ENCODE results near the gene HOPX.
A peak's percentile ranks its signal among the peaks of the same experiment; 100 is the strongest.

Gene HOPX

DNA sequence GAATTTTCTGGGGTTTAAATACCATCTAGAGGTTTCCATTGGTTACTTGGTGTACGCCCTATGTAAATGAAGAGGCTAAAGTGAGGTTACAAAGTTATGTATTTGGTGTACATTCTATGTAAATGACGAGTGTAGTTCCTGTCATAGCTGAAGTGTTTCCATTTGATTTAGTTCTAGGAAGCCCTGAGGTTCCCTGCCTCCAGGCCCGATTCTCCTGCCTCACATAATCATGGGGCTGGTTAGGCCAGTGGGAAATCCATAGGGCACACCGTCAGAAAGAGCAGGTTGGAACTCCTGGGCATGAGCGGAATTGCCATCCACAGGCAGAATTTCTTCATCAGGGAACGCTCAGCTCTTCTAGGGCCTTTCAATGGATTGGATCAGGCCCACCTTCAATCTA is 24.2 kb upstream of the HOPX start:
- Histone ChIP-seq H3K36me3 (ENCODE audit: control insufficient read depth in 2 of 2, insufficient read depth in 1 of 2, low read length in 2 of 2) (no peaks in the 10 kb centered on the region), H3K4me1 (ENCODE audit: control insufficient read depth, insufficient read depth, low read length) (no peaks in the 10 kb centered on the region), H3K9me3 (ENCODE audit: control insufficient read depth, insufficient read depth, low read depth, low read length) (no peaks in the 10 kb centered on the region), H3K4me3 (ENCODE audit: low read depth, low read length) (no peak overlapping the region), H3K27ac (ENCODE audit: extremely low read depth, low read depth, low read length) (no peak overlapping the region)
- TF ChIP-seq EGR2 (tag by site-specific recombination; IDR thresholded peaks at IDR 0.05; ENCODE audit: low read depth) = no peak
- TF ChIP-seq KLF16 (tag by site-specific recombination; IDR thresholded peaks at IDR 0.05) = no peak
- no peak for TF ChIP-seq ZNF660 (tag by site-specific recombination; IDR thresholded peaks at IDR 0.05)
- peak; percentile 90 for TF ChIP-seq ZNF140 (tag by site-specific recombination; IDR thresholded peaks at IDR 0.05)
- TF ChIP-seq, protein P1, sequence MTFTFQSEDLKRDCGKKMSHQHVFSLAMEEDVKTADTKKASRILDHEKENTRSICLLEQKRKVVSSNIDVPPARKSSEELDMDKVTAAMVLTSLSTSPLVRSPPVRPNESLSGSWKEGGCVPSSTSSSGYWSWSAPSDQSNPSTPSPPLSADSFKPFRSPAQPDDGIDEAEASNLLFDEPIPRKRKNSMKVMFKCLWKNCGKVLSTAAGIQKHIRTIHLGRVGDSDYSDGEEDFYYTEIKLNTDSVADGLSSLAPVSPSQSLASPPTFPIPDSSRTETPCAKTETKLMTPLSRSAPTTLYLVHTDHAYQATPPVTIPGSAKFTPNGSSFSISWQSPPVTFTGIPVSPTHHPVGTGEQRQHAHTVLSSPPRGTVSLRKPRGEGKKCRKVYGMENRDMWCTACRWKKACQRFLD (tag by site-specific recombination; IDR thresholded peaks at IDR 0.05) = no peak
- POLR2A ChIA-PET = no interaction called here
- CTCF ChIA-PET = interaction anchor here (0.7 kb wide), 1 partner anchor 398 kb away, joined by 3 read pairs; no protein-coding TSS in a partner anchor

DNA sequence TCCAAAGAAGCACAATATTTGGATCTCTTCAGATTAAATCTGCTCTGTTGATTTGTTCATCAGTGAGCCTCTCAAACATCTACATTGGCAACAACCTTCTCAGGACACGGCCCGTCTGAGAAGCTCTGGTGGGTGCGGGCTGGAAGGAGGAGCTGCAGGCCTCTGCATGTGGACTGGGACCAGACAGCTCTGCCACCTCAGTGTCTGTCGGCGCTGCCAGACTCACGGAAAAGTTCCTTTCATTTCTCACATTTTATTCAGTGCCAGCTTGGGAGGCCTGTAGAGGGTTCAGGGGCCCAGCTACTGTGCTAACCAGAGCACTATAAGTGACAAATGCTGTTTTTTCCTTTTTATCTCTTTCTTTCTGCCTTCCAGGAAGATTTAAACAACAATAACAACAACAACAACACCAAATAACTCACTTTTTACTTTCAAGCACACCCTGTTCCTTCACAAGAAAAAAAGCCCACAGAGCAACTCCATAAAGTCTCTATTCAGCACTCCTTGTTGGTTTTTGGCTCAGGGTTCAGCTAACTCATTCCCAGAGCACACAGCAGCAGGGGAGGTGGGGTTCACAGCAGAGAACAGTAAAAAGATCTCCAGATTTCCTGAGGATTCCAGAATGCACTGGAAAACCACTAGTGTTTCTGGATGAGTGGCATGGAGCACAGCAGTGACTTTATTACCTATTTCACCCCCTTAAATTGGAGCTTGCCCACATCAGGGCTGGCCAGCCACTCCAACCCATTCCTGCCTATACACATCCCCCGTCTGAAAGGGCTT is 23.2 kb upstream of the HOPX start:
- CTCF ChIA-PET = no interaction called here
- TF ChIP-seq HOXD13 (CRISPR knock-in tag; IDR thresholded peaks at IDR 0.05; ENCODE audit: borderline replicate concordance) (no peak), TCF7L2 (IDR thresholded peaks at IDR 0.05; ENCODE audit: borderline replicate concordance, low read depth, low read length) (no peak), ZNF324 (tag by site-specific recombination; IDR thresholded peaks at IDR 0.05) (no peak), ZNF423 (tag by site-specific recombination; IDR thresholded peaks at IDR 0.05) (no peak), ZNF555 (tag by site-specific recombination; conservative IDR thresholded peaks at IDR 0.05) (no peak), GLI4 (tag by site-specific recombination; IDR thresholded peaks at IDR 0.05) (no peak), REPIN1 (tag by site-specific recombination; IDR thresholded peaks at IDR 0.05; ENCODE audit: low read depth) (no peak), KLF1 (tag by site-specific recombination; IDR thresholded peaks at IDR 0.05) (no peak), ZNF132 (tag by site-specific recombination; IDR thresholded peaks at IDR 0.05; ENCODE audit: borderline replicate concordance) (no peak), ZIC2 (tag by site-specific recombination; IDR thresholded peaks at IDR 0.05) (no peak), ZNF404 (tag by site-specific recombination; IDR thresholded peaks at IDR 0.05) (no peak), ZNF184 (tag by site-specific recombination; IDR thresholded peaks at IDR 0.05) (no peak), ZBTB17 (tag by site-specific recombination; IDR thresholded peaks at IDR 0.05) (no peak), ZNF426 (tag by site-specific recombination; IDR thresholded peaks at IDR 0.05) (no peak)
- TF ChIP-seq, protein P2, sequence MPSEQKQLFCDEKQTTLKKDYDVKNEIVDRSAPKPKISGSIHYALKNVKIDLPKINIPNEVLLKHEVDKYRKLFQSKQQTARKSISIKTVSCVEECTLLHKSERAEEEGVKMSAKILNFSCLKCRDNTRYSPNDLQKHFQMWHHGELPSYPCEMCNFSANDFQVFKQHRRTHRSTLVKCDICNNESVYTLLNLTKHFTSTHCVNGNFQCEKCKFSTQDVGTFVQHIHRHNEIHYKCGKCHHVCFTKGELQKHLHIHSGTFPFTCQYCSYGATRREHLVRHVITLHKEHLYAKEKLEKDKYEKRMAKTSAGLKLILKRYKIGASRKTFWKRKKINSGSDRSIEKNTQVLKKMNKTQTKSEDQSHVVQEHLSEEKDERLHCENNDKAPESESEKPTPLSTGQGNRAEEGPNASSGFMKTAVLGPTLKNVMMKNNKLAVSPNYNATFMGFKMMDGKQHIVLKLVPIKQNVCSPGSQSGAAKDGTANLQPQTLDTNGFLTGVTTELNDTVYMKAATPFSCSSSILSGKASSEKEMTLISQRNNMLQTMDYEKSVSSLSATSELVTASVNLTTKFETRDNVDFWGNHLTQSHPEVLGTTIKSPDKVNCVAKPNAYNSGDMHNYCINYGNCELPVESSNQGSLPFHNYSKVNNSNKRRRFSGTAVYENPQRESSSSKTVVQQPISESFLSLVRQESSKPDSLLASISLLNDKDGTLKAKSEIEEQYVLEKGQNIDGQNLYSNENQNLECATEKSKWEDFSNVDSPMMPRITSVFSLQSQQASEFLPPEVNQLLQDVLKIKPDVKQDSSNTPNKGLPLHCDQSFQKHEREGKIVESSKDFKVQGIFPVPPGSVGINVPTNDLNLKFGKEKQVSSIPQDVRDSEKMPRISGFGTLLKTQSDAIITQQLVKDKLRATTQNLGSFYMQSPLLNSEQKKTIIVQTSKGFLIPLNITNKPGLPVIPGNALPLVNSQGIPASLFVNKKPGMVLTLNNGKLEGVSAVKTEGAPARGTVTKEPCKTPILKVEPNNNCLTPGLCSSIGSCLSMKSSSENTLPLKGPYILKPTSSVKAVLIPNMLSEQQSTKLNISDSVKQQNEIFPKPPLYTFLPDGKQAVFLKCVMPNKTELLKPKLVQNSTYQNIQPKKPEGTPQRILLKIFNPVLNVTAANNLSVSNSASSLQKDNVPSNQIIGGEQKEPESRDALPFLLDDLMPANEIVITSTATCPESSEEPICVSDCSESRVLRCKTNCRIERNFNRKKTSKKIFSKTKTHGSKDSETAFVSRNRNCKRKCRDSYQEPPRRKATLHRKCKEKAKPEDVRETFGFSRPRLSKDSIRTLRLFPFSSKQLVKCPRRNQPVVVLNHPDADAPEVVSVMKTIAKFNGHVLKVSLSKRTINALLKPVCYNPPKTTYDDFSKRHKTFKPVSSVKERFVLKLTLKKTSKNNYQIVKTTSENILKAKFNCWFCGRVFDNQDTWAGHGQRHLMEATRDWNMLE (tag by site-specific recombination; conservative IDR thresholded peaks at IDR 0.05; ENCODE audit: low read depth) = no peak
- TF ChIP-seq, protein P3, sequence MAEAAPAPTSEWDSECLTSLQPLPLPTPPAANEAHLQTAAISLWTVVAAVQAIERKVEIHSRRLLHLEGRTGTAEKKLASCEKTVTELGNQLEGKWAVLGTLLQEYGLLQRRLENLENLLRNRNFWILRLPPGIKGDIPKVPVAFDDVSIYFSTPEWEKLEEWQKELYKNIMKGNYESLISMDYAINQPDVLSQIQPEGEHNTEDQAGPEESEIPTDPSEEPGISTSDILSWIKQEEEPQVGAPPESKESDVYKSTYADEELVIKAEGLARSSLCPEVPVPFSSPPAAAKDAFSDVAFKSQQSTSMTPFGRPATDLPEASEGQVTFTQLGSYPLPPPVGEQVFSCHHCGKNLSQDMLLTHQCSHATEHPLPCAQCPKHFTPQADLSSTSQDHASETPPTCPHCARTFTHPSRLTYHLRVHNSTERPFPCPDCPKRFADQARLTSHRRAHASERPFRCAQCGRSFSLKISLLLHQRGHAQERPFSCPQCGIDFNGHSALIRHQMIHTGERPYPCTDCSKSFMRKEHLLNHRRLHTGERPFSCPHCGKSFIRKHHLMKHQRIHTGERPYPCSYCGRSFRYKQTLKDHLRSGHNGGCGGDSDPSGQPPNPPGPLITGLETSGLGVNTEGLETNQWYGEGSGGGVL (tag by site-specific recombination; IDR thresholded peaks at IDR 0.05) = no peak
- TF ChIP-seq, protein P4, sequence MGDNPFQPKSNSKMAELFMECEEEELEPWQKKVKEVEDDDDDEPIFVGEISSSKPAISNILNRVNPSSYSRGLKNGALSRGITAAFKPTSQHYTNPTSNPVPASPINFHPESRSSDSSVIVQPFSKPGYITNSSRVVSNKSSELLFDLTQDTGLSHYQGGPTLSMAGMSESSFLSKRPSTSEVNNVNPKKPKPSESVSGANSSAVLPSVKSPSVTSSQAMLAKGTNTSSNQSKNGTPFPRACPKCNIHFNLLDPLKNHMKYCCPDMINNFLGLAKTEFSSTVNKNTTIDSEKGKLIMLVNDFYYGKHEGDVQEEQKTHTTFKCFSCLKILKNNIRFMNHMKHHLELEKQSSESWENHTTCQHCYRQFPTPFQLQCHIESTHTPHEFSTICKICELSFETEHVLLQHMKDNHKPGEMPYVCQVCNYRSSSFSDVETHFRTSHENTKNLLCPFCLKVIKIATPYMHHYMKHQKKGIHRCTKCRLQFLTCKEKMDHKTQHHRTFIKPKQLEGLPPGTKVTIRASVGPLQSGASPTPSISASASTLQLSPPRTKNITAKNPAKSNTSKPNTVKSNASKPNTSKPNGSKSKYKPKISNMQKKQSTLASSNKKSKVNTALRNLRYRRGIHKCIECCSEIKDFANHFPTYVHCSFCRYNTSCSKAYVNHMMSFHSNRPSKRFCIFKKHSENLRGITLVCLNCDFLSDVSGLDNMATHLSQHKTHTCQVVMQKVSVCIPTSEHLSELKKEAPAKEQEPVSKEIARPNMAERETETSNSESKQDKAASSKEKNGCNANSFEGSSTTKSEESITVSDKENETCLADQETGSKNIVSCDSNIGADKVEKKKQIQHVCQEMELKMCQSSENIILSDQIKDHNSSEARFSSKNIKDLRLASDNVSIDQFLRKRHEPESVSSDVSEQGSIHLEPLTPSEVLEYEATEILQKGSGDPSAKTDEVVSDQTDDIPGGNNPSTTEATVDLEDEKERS (tag by site-specific recombination; IDR thresholded peaks at IDR 0.05) = no peak
- TF ChIP-seq, protein P5, sequence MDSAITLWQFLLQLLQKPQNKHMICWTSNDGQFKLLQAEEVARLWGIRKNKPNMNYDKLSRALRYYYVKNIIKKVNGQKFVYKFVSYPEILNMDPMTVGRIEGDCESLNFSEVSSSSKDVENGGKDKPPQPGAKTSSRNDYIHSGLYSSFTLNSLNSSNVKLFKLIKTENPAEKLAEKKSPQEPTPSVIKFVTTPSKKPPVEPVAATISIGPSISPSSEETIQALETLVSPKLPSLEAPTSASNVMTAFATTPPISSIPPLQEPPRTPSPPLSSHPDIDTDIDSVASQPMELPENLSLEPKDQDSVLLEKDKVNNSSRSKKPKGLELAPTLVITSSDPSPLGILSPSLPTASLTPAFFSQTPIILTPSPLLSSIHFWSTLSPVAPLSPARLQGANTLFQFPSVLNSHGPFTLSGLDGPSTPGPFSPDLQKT (IDR thresholded peaks at IDR 0.05; ENCODE audit: borderline replicate concordance, low read depth, low read length) = no peak

More for the DNA sequence above, 23.2 kb upstream of the HOPX start:
- Histone ChIP-seq H3K4me3 (ENCODE audit: low read depth, low read length) (no peak overlapping the region), H3K4me1 (ENCODE audit: control insufficient read depth, insufficient read depth, low read length) (no peaks in the 10 kb centered on the region), H3K9me3 (ENCODE audit: control insufficient read depth, insufficient read depth, low read depth, low read length) (no peaks in the 10 kb centered on the region), H3K36me3 (ENCODE audit: control insufficient read depth in 2 of 2, insufficient read depth in 1 of 2, low read length in 2 of 2) (no peaks in the 10 kb centered on the region), H3K27ac (ENCODE audit: extremely low read depth, low read depth, low read length) (no peak overlapping the region)
- POLR2A ChIA-PET = no interaction called here
